H54 (cell line): ENCODE results near the gene POC1A.
A peak's percentile ranks its signal among the peaks of the same experiment; 100 is the strongest.

Experiments
- DNase-seq: peaks from one replicate; pipeline ENCODE4 v3.0.0; 2011; ENCODE audit warnings: low spot score, mixed read lengths; ENCODE audit not compliant: insufficient read length
- FAIRE-seq: peaks from 3 replicates; lab custom pipeline; 2011; peaks lifted over from hg19 to GRCh38; lab: Jason Lieb, UNC
- POLR2A ChIP-seq: IDR thresholded peaks from 2 replicates; pipeline ENCODE4 v1.6.1; 2011; ENCODE audit warnings: low read depth, mild to moderate bottlenecking, low read length

POC1A gene

DNA sequence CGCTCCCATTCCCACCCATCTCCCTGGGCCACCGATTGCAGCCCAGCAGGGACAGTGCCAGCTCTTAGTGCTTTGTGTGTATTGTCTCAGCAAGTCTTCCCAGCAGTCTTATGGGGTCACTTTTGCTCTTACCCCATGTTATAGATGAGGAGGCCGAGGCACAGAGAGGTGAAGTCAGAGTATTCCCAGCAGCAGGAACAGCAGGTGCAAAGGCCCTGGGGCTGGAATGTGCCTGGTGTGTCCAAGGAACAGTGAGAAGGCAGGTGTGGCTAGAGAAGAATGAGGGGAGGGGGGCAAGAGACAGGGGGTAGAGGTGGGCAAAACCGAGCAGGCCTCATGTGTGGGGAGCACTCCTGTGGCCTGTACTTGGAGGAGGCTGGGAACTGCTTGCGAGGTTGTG, 85.1 kb downstream of the POC1A start:
- no peak for TF ChIP-seq POLR2A
- FAIRE-seq (no peak), DNase-seq (no peak)

GRCh38 chr3:52068730-52069129, 85.5 kb downstream of the POC1A start:
- DNase-seq (no peak), FAIRE-seq (no peak)
- no peak for TF ChIP-seq POLR2A

- DNase-seq = no peak
Observed at GRCh38 chr3:52068055-52068571, 86.1 kb downstream of the POC1A start.

DNA sequence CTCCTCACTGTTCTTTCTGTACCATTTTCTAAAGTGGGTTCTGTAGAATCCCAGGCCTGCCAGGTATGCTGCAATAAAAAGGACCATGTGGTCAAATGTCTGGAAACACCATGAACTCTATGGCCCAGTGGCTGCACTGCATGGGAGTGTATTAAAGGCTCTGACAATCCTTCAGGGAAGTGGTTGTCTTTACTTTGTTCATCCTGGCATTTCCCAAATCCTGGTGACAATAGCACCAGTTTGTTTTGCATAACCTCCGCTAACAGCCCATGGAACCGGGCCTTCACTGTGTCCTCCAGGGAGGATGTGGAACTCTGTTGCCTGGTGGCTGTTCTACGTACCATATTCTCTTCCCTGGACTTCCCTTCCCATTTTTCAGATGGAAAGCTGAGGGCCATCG, 86.7 kb downstream of the POC1A start:
- no peak for FAIRE-seq
- no peak for DNase-seq
- no peak for TF ChIP-seq POLR2A

More at GRCh38 chr3:52068055-52068571, 86.1 kb downstream of the POC1A start:
- no peak for TF ChIP-seq POLR2A
- no peak for FAIRE-seq

- FAIRE-seq = no peak
- DNase-seq = no peak
- no peak for TF ChIP-seq POLR2A
Observed at GRCh38 chr3:52067046-52067445, 87.2 kb downstream of the POC1A start.

DNA sequence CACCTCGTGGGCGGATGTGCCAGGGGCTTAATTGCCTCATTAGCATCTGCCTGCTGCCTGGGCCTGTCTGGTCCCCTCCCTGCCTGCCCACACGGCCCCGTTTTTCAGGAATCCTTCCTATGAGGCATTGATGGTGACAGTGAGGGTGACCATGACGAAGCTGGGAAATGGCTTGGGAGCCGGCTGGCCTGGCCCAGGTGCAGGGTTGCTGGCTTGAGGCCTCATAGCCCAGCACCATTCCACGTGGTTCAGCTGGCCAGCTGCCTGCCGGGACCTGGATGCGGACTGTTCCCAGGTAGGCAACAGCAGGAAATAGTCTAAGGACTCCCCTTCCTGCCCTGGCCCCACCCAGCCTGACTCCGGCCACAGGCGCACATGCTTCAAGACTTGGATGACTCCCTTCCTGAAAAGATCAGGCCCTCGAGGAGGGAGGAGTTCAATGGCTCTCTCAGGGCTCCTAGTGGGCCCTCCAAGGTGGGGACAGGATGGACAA, 88.9 kb downstream of the POC1A start:
- no peak for DNase-seq
- TF ChIP-seq POLR2A = no peak
- no peak for FAIRE-seq

DNA sequence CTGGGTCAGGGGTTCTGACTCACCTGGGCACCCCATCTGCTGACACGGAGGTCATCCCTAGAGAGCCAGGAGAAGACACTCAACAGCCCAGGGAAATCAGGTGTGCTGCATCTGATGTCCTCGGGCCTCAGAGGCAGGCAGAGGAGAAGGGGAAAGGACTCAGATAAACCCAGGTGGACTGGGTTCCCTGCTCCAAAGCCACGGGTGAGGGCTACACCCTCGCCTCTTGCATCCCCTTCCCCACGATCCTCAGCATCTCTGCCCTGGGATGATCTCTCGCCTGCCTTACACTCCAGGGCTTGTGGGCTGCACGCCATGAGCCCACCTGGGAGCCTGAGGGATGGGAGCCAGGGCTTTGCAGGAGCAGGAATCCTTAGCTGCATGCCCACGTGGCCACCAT, 89.7 kb downstream of the POC1A start:
- no peak for FAIRE-seq

GRCh38 chr3:52063026-52063723, 91.0 kb downstream of the POC1A start:
- no peak for TF ChIP-seq POLR2A
- DNase-seq = no peak
- no peak for FAIRE-seq

More for the DNA sequence above, 89.7 kb downstream of the POC1A start:
- TF ChIP-seq POLR2A = no peak
- no peak for DNase-seq

GRCh38 chr3:52062505-52062904, 91.7 kb downstream of the POC1A start:
- TF ChIP-seq POLR2A = no peak
- DNase-seq = peak; percentile 98
- FAIRE-seq = peak; percentile 33

- FAIRE-seq (no peak), DNase-seq (no peak)
- TF ChIP-seq POLR2A = no peak
Observed at GRCh38 chr3:52061121-52061910, 92.9 kb downstream of the POC1A start.

DNA sequence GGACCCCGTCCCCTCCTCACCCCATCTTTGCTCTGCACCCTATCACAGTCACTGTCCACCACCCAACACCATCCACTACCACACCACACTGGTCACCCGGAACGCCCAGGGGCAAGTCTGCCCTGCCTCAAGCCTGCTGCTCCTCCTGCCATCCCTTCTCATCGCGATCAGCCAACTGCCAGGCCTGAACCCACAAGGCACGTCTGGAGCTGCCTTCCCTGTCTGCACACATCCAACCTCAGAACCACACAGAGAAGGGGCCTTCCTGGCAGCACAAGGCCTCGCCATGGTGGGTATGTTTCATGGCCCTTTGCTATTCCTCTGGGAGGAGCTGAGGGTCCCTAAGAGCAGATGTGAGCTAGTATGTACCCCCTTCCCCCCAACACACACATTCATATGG, 94.4 kb downstream of the POC1A start:
- FAIRE-seq = no peak
- no peak for TF ChIP-seq POLR2A
- DNase-seq = no peak

GRCh38 chr3:52057812-52058495, 96.3 kb downstream of the POC1A start:
- FAIRE-seq (no peak), DNase-seq (no peak)
- TF ChIP-seq POLR2A = no peak

DNA sequence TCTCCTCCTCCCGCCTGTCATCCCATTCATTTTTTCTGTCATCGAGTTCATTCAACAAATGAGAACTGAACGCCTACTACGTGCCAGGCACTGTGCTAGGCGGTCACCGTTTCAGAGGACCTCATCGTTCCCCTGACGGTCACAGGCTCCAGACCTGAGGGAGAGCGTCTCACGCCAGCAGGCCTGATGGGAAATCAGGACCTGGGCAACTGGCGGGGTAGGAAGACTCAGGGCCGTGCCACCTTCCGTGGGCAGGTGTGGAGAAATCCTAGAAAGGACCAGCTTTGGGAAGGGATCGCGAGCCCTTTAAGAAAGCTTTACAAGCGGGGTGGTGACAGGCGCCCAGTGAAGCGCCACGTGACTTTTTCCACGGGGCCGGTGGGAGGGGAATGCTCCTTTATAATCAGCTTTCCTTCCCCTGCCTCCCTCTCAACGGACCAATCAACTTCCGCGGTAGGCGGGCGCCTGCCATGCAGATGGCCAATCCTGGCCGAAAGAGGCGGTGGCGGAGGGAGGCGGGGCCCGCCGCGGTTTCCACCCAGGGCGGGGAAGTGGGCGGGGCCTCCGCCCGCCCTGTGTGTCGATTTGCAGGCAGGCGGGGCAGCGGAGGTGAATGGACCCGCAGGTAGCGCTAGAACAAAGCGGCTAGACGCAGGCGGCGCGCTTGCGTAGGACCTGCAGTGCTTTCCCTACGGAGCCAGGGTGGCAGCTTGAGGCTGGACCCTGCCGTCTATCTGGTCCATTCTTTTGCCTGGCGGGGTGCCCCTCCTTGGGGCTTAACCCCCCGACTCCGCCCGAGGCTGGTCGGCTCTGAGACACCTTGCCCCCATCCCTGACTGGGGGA, 97.0 kb downstream of the POC1A start:
- peak; percentile 38 for FAIRE-seq
- TF ChIP-seq POLR2A = no peak
- peak; percentile 98 for DNase-seq
